Tibial artery (tissue), 4 donors: Measurements from ENCODE around the gene CYP20A1.

Experiments
- DNase-seq, 2 donors: peaks; one replicate each; pipeline ENCODE4 v3.0.0-alpha.2; 2019
- H3K27ac ChIP-seq, 2 donors: fragments of 200-600 bp; sonication (generic) in 1 of 2; 1 replicate in 1 of 2; 2 replicates in 1 of 2; pipeline ENCODE4 v1.5.1; 2018 to 2019; ENCODE audit warnings: mild to moderate bottlenecking in 1 of 2
- H3K27me3 ChIP-seq, 2 donors: fragments of 200-600 bp; sonication (generic) in 1 of 2; one replicate each; pipeline versions ENCODE4 v1.5.1 to v1.6.0; 2016 to 2019
- H3K36me3 ChIP-seq, 3 donors: fragments of 200-600 bp; sonication (generic) in 2 of 3; one replicate each; pipeline ENCODE4 v1.5.1; 2016 to 2019; ENCODE audit warnings: mild to moderate bottlenecking in 2 of 3
- H3K4me1 ChIP-seq, 4 donors: fragments of 200-600 bp; sonication (generic) in 2 of 4; 1 replicate in 3 of 4; 2 replicates in 1 of 4; pipeline ENCODE4 v1.5.1; 2016 to 2019
- H3K4me3 ChIP-seq, 2 donors: fragments of 200-600 bp; sonication (generic) in 1 of 2; 1 replicate in 1 of 2; 2 replicates in 1 of 2; pipeline ENCODE4 v1.5.1; 2018 to 2019; ENCODE audit warnings: mild to moderate bottlenecking in 2 of 2
- H3K9me3 ChIP-seq, 3 donors: fragments of 200-600 bp; sonication (generic) in 1 of 3; one replicate each; pipeline ENCODE4 v1.5.1; 2016 to 2019
- CTCF ChIP-seq, 2 experiments: fragments of 200-600 bp in 1 of 2; fragments of 450-650 bp in 1 of 2; IDR thresholded peaks; one replicate each; pipeline ENCODE4 v1.5.1; 2017 to 2019; ENCODE audit warnings: antibody characterized with exemption in 2 of 2, mild to moderate bottlenecking in 1 of 2, moderate library complexity in 1 of 2
- intact Hi-C: fragments of 100-400 bp; cut with DNase I; formaldehyde crosslinking; loops from one replicate; pipeline ENCODE4 v1.15.0; 2023; ENCODE audit warnings: low total_unique reads

Gene CYP20A1

GRCh38 chr2:203346612-203347011, 107.8 kb downstream of the CYP20A1 start:
- no peak for TF ChIP-seq CTCF (IDR thresholded peaks at IDR 0.05)
- H3K4me1 ChIP-seq, result peaks cover 0 to 5% (median 2%) of the 10 kb centered on the region in 4 donors
- H3K27me3 ChIP-seq, result no peaks in the 10 kb centered on the region
- no peak for DNase-seq
- no peak overlapping the region for H3K27ac ChIP-seq
- intact Hi-C loops, result no loop called here
- H3K36me3 ChIP-seq, result peaks cover 4 to 8% (median 6%) of the 10 kb centered on the region in 3 donors
- no peak overlapping the region for H3K4me3 ChIP-seq
- no peaks in the 10 kb centered on the region for H3K9me3 ChIP-seq

GRCh38 chr2:203347375-203347774, 108.6 kb downstream of the CYP20A1 start:
- Histone ChIP-seq H3K36me3 (peaks cover 4 to 8% (median 6%) of the 10 kb centered on the region in 3 donors), H3K27me3 (no peaks in the 10 kb centered on the region), H3K4me1 (peaks cover 0 to under 1% (median 0%) of the 10 kb centered on the region in 4 donors), H3K27ac (no peak overlapping the region), H3K9me3 (no peaks in the 10 kb centered on the region), H3K4me3 (no peak overlapping the region)
- no peak for TF ChIP-seq CTCF (IDR thresholded peaks at IDR 0.05)
- DNase-seq, result no peak
- intact Hi-C loops, result no loop called here

DNA sequence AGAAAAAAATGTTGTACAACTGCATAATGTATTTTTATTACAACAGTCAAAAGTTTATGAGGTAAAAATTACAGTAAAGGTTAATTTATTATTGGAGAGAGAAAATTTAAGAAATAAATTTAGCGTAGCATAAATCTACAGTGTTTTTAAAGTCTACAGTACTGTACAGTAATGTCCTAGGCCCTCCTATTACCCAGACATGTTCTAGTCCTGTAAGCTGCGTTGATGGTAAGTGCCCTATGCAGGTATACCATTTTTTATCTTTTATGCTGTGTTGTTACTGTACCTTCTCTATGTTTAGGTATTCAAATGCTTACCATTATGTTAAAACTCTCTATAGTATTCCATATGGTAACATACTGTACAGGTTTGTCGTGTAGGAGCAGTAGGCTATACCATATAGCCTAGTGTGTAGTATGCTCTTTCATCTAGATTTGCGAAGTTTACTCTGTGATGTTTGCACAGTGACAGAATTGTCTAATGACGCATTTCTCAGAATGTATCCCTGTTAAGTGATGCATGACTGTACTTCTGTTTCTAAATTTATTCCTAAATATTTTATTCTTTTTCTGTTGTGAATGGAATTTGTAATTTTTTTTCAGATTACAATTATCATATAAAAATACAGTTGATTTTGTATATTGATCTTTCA, 113.9 kb downstream of the CYP20A1 start:
- Histone ChIP-seq H3K4me3 (no peak overlapping the region), H3K36me3 (no peaks in the 10 kb centered on the region), H3K27ac (no peak overlapping the region), H3K4me1 (no peaks in the 10 kb centered on the region), H3K9me3 (no peaks in the 10 kb centered on the region), H3K27me3 (no peaks in the 10 kb centered on the region)
- no peak for DNase-seq
- no peak for TF ChIP-seq CTCF (IDR thresholded peaks at IDR 0.05)
- intact Hi-C loops, result no loop called here

DNA sequence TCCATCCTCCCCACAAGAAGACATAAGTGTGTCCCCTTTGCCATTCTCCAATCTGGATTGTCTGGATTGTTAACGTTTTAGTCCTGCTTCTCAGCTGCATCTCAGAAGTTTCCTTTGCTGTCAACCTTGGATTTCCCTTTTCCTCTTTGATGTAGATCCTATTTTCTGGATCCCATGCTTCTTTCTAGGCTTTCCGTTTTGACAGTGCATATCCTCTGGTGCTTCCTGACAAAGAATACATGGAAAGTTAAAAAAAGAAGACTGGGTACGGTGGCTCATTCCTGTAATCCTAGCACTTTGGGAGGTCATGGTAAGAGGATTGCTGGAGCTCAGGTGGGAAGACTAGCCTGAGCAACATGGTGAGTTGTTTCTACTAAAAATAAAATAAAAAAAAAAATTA, 116.1 kb downstream of the CYP20A1 start:
- no peaks in the 10 kb centered on the region for H3K4me1 ChIP-seq
- no peak for DNase-seq
- H3K4me3 ChIP-seq, result no peak overlapping the region
- intact Hi-C loops, result no loop called here
- H3K36me3 ChIP-seq, result no peaks in the 10 kb centered on the region
- H3K9me3 ChIP-seq, result no peaks in the 10 kb centered on the region
- no peaks in the 10 kb centered on the region for H3K27me3 ChIP-seq
- no peak overlapping the region for H3K27ac ChIP-seq
- TF ChIP-seq CTCF (IDR thresholded peaks at IDR 0.05), result no peak
